ENCODE results near the gene SGIP1.

SGIP1 gene

GRCh38 chr1:66521721-66522365, 12.1 kb upstream of the SGIP1 start:
- DNase-seq (ENCODE audit: low spot score): no peak

GRCh38 chr1:66523562-66523961, 10.4 kb upstream of the SGIP1 start:
- no peak for DNase-seq (ENCODE audit: low spot score)

GRCh38 chr1:66525086-66525485, 8.9 kb upstream of the SGIP1 start:
- no peak for DNase-seq (ENCODE audit: low spot score)

- DNase-seq (ENCODE audit: low spot score): no peak
Measured at GRCh38 chr1:66526036-66526435, 7.9 kb upstream of the SGIP1 start.

- no peak for DNase-seq (ENCODE audit: low spot score)
Measured at GRCh38 chr1:66526991-66527390, 7.0 kb upstream of the SGIP1 start.

GRCh38 chr1:66527686-66528085, 6.3 kb upstream of the SGIP1 start:
- no peak for DNase-seq (ENCODE audit: low spot score)

- DNase-seq (ENCODE audit: low spot score): no peak
Measured at GRCh38 chr1:66528580-66528979, 5.4 kb upstream of the SGIP1 start.

GRCh38 chr1:66532214-66532613, 1.7 kb upstream of the SGIP1 start:
- DNase-seq (ENCODE audit: low spot score): no peak

GRCh38 chr1:66532798-66533783, 862 bp upstream of the SGIP1 start:
- no peak for DNase-seq (ENCODE audit: low spot score)

- DNase-seq (ENCODE audit: low spot score): no peak
Measured at GRCh38 chr1:66535061-66535460, 1.1 kb downstream of the SGIP1 start.

GRCh38 chr1:66535853-66536252, 1.9 kb downstream of the SGIP1 start:
- DNase-seq (ENCODE audit: low spot score): no peak

- DNase-seq (ENCODE audit: low spot score): no peak
Measured at GRCh38 chr1:66537718-66538117, 3.8 kb downstream of the SGIP1 start.

- no peak for DNase-seq (ENCODE audit: low spot score)
Measured at GRCh38 chr1:66539491-66539890, 5.5 kb downstream of the SGIP1 start.

- no peak for DNase-seq (ENCODE audit: low spot score)
Measured at GRCh38 chr1:66540434-66541032, 6.6 kb downstream of the SGIP1 start.

- no peak for DNase-seq (ENCODE audit: low spot score)
Measured at GRCh38 chr1:66542314-66542713, 8.4 kb downstream of the SGIP1 start.

GRCh38 chr1:66542811-66543767, 9.1 kb downstream of the SGIP1 start:
- no peak for DNase-seq (ENCODE audit: low spot score)

GRCh38 chr1:66546047-66546810, 12.3 kb downstream of the SGIP1 start:
- no peak for DNase-seq (ENCODE audit: low spot score)

GRCh38 chr1:66549017-66549416, 15.1 kb downstream of the SGIP1 start:
- no peak for DNase-seq (ENCODE audit: low spot score)

- no peak for DNase-seq (ENCODE audit: low spot score)
Measured at GRCh38 chr1:66550243-66550642, 16.3 kb downstream of the SGIP1 start.

- no peak for DNase-seq (ENCODE audit: low spot score)
Measured at GRCh38 chr1:66552287-66552686, 18.3 kb downstream of the SGIP1 start.

- DNase-seq (ENCODE audit: low spot score): no peak
Measured at GRCh38 chr1:66552829-66553228, 18.9 kb downstream of the SGIP1 start.

Data from CD4-positive, alpha-beta T cell treated with Interleukin-6 at 100 ng/mL for 8 hours (primary cell).